Keratinocyte (primary cell): Measurements from ENCODE around the gene TRAPPC1. TPM values are rescaled to one million over a fixed set of nuclear protein-coding genes. Genes with fewer than 3 reads are reported as not detected.

Source experiments
- DNase-seq: peaks from one replicate; pipeline ENCODE4 v3.0.0-alpha.2; 2011; ENCODE audit warnings: low read depth, missing footprints, low spot score
- FAIRE-seq: peaks from 2 replicates; lab custom pipeline; 2011; peaks lifted over from hg19 to GRCh38; lab: Jason Lieb, UNC
- H2AFZ ChIP-seq: 2 replicates; pipeline ENCODE4 v1.6.0; 2012; ENCODE audit warnings: low read length, control low read depth, inconsistent platforms; ENCODE audit not compliant: control insufficient read depth
- H3K27ac ChIP-seq: 2 replicates; pipeline ENCODE4 v1.5.1; 2011; ENCODE audit warnings: low read length; ENCODE audit not compliant: control insufficient read depth, insufficient read depth
- H3K27me3 ChIP-seq: 3 replicates; pipeline ENCODE4 v1.6.0; 2011; ENCODE audit warnings: low read length; ENCODE audit not compliant: control insufficient read depth, insufficient read depth; ENCODE audit errors: extremely low read depth
- H3K36me3 ChIP-seq, 2 experiments: 2 replicates in 1 of 2; 3 replicates in 1 of 2; pipeline ENCODE4 v1.5.1; 2011; ENCODE audit warnings: low read length in 2 of 2, mild to moderate bottlenecking in 1 of 2; ENCODE audit not compliant: control insufficient read depth in 2 of 2, insufficient read depth in 2 of 2; ENCODE audit errors: extremely low read depth in 1 of 2
- H3K4me1 ChIP-seq: 3 replicates; pipeline ENCODE4 v1.5.1; 2011; ENCODE audit warnings: low read length; ENCODE audit not compliant: control insufficient read depth, insufficient read depth; ENCODE audit errors: extremely low read depth
- H3K4me2 ChIP-seq: 3 replicates; pipeline ENCODE4 v1.6.0; 2011; ENCODE audit warnings: low read depth, low read length; ENCODE audit not compliant: control insufficient read depth, insufficient read depth; ENCODE audit errors: extremely low read depth
- H3K4me3 ChIP-seq, 3 experiments: fragments of 200-600 bp in 1 of 3; sonication (generic) in 1 of 3; 2 replicates in 2 of 3; 3 replicates in 1 of 3; pipeline ENCODE4 v1.5.1; 2011 to 2016; ENCODE audit warnings: low read length in 3 of 3, mild to moderate bottlenecking in 3 of 3, control low read depth in 2 of 3, inconsistent platforms in 1 of 3, low read depth in 1 of 3, mixed read lengths in 1 of 3, mixed run types in 1 of 3, moderate library complexity in 1 of 3; ENCODE audit not compliant: control insufficient read depth in 2 of 3, insufficient read depth in 2 of 3; ENCODE audit errors: extremely low read depth in 1 of 3
- H3K79me2 ChIP-seq: 2 replicates; pipeline ENCODE4 v1.6.0; 2012; ENCODE audit warnings: low read length; ENCODE audit not compliant: control insufficient read depth, insufficient read depth
- H3K9ac ChIP-seq: 3 replicates; pipeline ENCODE4 v1.6.0; 2011; ENCODE audit warnings: low read length; ENCODE audit not compliant: control insufficient read depth, insufficient read depth; ENCODE audit errors: extremely low read depth
- H3K9me1 ChIP-seq: 3 replicates; pipeline ENCODE4 v1.6.0; 2011; ENCODE audit warnings: low read length; ENCODE audit not compliant: control insufficient read depth, insufficient read depth; ENCODE audit errors: extremely low read depth
- H3K9me3 ChIP-seq: 2 replicates; pipeline ENCODE4 v1.5.1; 2012; ENCODE audit warnings: low read depth, low read length; ENCODE audit not compliant: control insufficient read depth
- H4K20me1 ChIP-seq: 3 replicates; pipeline ENCODE4 v1.6.0; 2011; ENCODE audit warnings: low read length; ENCODE audit not compliant: control insufficient read depth, insufficient read depth; ENCODE audit errors: extremely low read depth
- EZH2 ChIP-seq: IDR thresholded peaks from one replicate; pipeline ENCODE4 v1.6.1; 2012; ENCODE audit warnings: inconsistent platforms, mild to moderate bottlenecking, low read length, moderate library complexity
- dilution Hi-C: fragments of 300-500 bp; cut with MboI; formaldehyde crosslinking; loops from one replicate; pipeline ENCODE4 v1.7.0; 2020; ENCODE audit warnings: low sequenced_read_pairs; ENCODE audit not compliant: extremely low pct_ligation_motif_present
- polyA plus RNA-seq, 5 experiments: library from polyadenylated mRNA; depleted of rRNA in 3 of 5; stranded (reverse) in 3 of 5; stranded (forward) in 1 of 5; unstranded in 1 of 5; fragments of >200 nt; gene quantifications; 1 replicate in 1 of 5; 2 replicates in 3 of 5; 3 replicates in 1 of 5; pipeline versions ENCODE4 v1.2.1 to v1.2.3, GENCODE V29; 2011 to 2012; ENCODE audit warnings: missing spikeins in 2 of 5, low read depth in 1 of 5, low replicate concordance in 1 of 5
- small RNA-seq, 3 experiments: library from RNA; depleted of rRNA; stranded (forward); fragments of <200 nt; gene quantifications; one replicate each; pipeline ENCODE3, GENCODE V24; 2012; ENCODE audit warnings: low read depth in 3 of 3, low replicate concordance in 1 of 3; ENCODE audit not compliant: insufficient read length in 3 of 3
- TF ChIP-seq, protein P1 (sequence below), 3 experiments: IDR thresholded peaks in 1 of 3; conservative IDR thresholded peaks in 1 of 3; optimal IDR thresholded peaks in 1 of 3; 2 replicates in 2 of 3; 3 replicates in 1 of 3; pipeline versions ENCODE3 to v1.5.1; 2011; ENCODE audit warnings: low read length in 3 of 3, mild to moderate bottlenecking in 3 of 3, moderate library complexity in 2 of 3, control low read depth in 1 of 3, inconsistent platforms in 1 of 3; ENCODE audit not compliant: insufficient read depth in 2 of 3; ENCODE audit errors: extremely low read depth in 1 of 3

TRAPPC1 gene
- polyA plus RNA-seq, 1 donor (not counting 4 experiments of a cell fraction or from before 2014, with no cell fraction given), result 128 TPM

DNA sequence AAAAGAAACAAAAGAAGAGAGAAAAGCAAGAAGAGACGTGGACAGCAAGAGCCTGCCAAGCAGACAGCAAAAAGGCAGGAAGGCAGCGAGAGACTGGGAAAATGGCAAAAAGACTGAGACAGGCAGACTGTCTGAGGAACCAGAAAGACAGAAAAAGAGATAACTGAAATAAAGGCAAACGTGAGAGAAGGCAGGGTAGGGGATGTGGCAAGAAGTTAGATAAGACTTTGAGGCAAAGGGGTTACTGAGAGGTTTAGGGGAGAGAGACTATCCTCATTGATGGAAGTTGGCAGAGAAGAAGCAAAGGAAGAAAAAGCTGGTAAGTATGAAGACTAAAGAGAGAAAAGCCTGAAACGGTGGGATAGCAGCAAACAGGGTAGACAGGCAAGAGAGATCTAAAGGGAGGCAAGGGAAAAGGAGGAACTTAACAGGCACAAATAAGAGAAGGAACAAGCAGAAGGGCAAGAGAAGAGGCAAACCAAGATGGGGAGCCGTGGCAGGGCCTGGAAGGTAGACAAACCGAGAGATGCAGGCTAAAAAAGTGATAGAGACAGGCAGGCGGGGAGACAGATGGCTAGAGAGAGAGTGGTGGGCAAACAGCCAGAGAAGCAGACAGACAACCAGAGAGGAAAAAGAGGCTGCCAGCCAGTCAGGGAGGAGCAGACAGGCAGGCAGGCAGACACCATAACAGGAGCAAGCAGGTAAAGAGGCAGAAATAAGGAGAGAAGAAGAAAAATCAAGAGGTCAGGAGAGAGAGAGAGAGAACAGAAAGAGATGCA is 50.3 kb downstream of the TRAPPC1 start:
- H2AFZ ChIP-seq, result no peak overlapping the region
- no peaks in the 10 kb centered on the region for H3K9me1 ChIP-seq
- H3K9me3 ChIP-seq, result no peaks in the 10 kb centered on the region
- no peak overlapping the region for H3K4me2 ChIP-seq
- no peak for FAIRE-seq
- H3K36me3 ChIP-seq, result peaks cover 6 to 12% of the 10 kb centered on the region in 2 experiments
- no peak overlapping the region for H3K27ac ChIP-seq
- H3K9ac ChIP-seq, result no peak overlapping the region
- no peak for DNase-seq
- peaks cover 9% of the 10 kb centered on the region for H3K79me2 ChIP-seq
- no peak overlapping the region for H3K4me3 ChIP-seq
- H4K20me1 ChIP-seq, result no peaks in the 10 kb centered on the region
- dilution Hi-C loops, result no loop called here
- no peaks in the 10 kb centered on the region for H3K27me3 ChIP-seq
- H3K4me1 ChIP-seq, result peaks cover 20% of the 10 kb centered on the region
- TF ChIP-seq, protein P1, sequence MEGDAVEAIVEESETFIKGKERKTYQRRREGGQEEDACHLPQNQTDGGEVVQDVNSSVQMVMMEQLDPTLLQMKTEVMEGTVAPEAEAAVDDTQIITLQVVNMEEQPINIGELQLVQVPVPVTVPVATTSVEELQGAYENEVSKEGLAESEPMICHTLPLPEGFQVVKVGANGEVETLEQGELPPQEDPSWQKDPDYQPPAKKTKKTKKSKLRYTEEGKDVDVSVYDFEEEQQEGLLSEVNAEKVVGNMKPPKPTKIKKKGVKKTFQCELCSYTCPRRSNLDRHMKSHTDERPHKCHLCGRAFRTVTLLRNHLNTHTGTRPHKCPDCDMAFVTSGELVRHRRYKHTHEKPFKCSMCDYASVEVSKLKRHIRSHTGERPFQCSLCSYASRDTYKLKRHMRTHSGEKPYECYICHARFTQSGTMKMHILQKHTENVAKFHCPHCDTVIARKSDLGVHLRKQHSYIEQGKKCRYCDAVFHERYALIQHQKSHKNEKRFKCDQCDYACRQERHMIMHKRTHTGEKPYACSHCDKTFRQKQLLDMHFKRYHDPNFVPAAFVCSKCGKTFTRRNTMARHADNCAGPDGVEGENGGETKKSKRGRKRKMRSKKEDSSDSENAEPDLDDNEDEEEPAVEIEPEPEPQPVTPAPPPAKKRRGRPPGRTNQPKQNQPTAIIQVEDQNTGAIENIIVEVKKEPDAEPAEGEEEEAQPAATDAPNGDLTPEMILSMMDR (optimal IDR thresholded peaks at IDR 0.05 in 1 of 3, IDR thresholded peaks at IDR 0.05 in 1 of 3, conservative IDR thresholded peaks at IDR 0.05 in 1 of 3; ENCODE audit: extremely low read depth in 1 of 3, insufficient read depth in 2 of 3, low read length in 3 of 3), result no peak
- no peak for TF ChIP-seq EZH2

Small RNA genes lying within 50 kb of the gene (small RNA-seq; reads per million reads assigned to genes)
- gene SCARNA21, result 0.07 to 3.0 (median 0.33) reads per million in 3 experiments

Other genes starting within 250 kb of the TRAPPC1 start
- 14.3 to 60.6 TPM (median 22.0 TPM) in 3 replicates for gene TP53, start 244.5 kb downstream of the TRAPPC1 start, polyA plus RNA-seq
- 7.7 to 10.6 TPM (median 8.2 TPM) in 3 replicates for gene WRAP53, start 243.5 kb downstream of the TRAPPC1 start, polyA plus RNA-seq
- gene EFNB3, start 226.7 kb downstream of the TRAPPC1 start, polyA plus RNA-seq, result 3.1 to 4.1 TPM (median 3.1 TPM) in 3 replicates
- gene DNAH2, start 214.2 kb downstream of the TRAPPC1 start, polyA plus RNA-seq, result 0.13 to 0.36 TPM (median 0.13 TPM) in 3 replicates
- 1.0 to 1.6 TPM (median 1.4 TPM) in 3 replicates for gene KDM6B, start 97.7 kb downstream of the TRAPPC1 start, polyA plus RNA-seq
- 0.14 to 0.45 TPM (median 0.24 TPM) in 3 replicates for gene TMEM88, start 76.9 kb downstream of the TRAPPC1 start, polyA plus RNA-seq
- gene NAA38, start 74.4 kb downstream of the TRAPPC1 start, polyA plus RNA-seq, result 41.0 to 130 TPM (median 70.9 TPM) in 3 replicates
- gene CYB5D1, start 73.9 kb downstream of the TRAPPC1 start, polyA plus RNA-seq, result 9.0 to 14.8 TPM (median 12.4 TPM) in 3 replicates
- 27.8 to 30.1 TPM (median 28.1 TPM) in 3 replicates for gene CHD3, start 43.2 kb downstream of the TRAPPC1 start, polyA plus RNA-seq
- gene RNF227, start 15.7 kb downstream of the TRAPPC1 start, polyA plus RNA-seq, result 3.4 to 5.7 TPM (median 3.6 TPM) in 3 replicates
- 2.0 to 2.5 TPM (median 2.2 TPM) in 3 replicates for gene KCNAB3, start 2.1 kb downstream of the TRAPPC1 start, polyA plus RNA-seq
- 17.4 to 20.5 TPM (median 17.4 TPM) in 3 replicates for gene CNTROB, start 260 bp upstream of the TRAPPC1 start, polyA plus RNA-seq
- 0.25 to 0.42 TPM in 2 of 3 replicates, not detected in the other for gene GUCY2D, start 70.7 kb upstream of the TRAPPC1 start, polyA plus RNA-seq
- gene ALOX15B, start 107.1 kb upstream of the TRAPPC1 start, polyA plus RNA-seq, result 29.7 to 56.5 TPM (median 31.9 TPM) in 3 replicates
- gene ALOX12B, start 155.8 kb upstream of the TRAPPC1 start, polyA plus RNA-seq, result 0.43 to 0.75 TPM (median 0.47 TPM) in 3 replicates
- gene ALOXE3, start 186.6 kb upstream of the TRAPPC1 start, polyA plus RNA-seq, result 2.0 to 4.6 TPM (median 2.7 TPM) in 3 replicates
- 0.05 to 0.33 TPM (median 0.16 TPM) in 3 replicates for gene HES7, start 192.2 kb upstream of the TRAPPC1 start, polyA plus RNA-seq
- gene PER1, start 220.5 kb upstream of the TRAPPC1 start, polyA plus RNA-seq, result 14.4 to 15.2 TPM (median 15.1 TPM) in 3 replicates
- 8.1 to 10.4 TPM (median 9.8 TPM) in 3 replicates for gene VAMP2, start 231.0 kb upstream of the TRAPPC1 start, polyA plus RNA-seq
- gene TMEM107, start 244.4 kb upstream of the TRAPPC1 start, polyA plus RNA-seq, result 16.2 to 21.8 TPM (median 19.0 TPM) in 3 replicates